SU-DHL-6 (cell line): ENCODE data around the gene ARG2.

Source experiments
- EZH2phosphoT487 ChIP-seq: fragments of 200-600 bp; sonication (generic), shearing (Covaris generic); conservative IDR thresholded peaks from 2 replicates; pipeline ENCODE4 v1.6.1; 2018; ENCODE audit warnings: mild to moderate bottlenecking, antibody characterized with exemption, low read length, moderate library complexity, mixed read lengths
- TF ChIP-seq, protein P1 (sequence below): fragments of 200-600 bp; sonication (generic); IDR thresholded peaks from one replicate; pipeline ENCODE4 v1.5.1; 2017; ENCODE audit warnings: antibody characterized with exemption, mild to moderate bottlenecking, low read length, moderate library complexity; ENCODE audit not compliant: insufficient read depth, poor library complexity, severe bottlenecking

DNA sequence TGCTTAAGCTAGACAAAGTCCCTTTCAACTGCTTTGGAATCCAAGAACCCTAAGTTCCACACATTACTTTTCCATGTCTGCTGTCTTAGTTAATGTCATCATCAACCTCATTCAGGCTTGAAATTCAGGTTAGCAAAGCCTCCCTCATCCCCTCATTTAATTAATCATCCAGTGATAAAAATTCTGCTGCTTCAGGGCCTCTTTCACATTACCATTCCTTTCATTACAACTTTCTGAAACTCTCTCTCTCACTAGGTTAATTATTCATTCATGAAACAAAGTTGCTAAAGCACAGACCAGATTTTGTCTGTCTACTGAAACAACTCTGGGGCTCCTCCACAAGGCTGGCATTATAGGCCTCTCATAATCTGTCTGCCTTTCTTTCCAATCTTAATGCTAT, 64.1 kb downstream of the ARG2 start:
- TF ChIP-seq, protein P1, sequence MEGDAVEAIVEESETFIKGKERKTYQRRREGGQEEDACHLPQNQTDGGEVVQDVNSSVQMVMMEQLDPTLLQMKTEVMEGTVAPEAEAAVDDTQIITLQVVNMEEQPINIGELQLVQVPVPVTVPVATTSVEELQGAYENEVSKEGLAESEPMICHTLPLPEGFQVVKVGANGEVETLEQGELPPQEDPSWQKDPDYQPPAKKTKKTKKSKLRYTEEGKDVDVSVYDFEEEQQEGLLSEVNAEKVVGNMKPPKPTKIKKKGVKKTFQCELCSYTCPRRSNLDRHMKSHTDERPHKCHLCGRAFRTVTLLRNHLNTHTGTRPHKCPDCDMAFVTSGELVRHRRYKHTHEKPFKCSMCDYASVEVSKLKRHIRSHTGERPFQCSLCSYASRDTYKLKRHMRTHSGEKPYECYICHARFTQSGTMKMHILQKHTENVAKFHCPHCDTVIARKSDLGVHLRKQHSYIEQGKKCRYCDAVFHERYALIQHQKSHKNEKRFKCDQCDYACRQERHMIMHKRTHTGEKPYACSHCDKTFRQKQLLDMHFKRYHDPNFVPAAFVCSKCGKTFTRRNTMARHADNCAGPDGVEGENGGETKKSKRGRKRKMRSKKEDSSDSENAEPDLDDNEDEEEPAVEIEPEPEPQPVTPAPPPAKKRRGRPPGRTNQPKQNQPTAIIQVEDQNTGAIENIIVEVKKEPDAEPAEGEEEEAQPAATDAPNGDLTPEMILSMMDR: no peak
- no peak for TF ChIP-seq EZH2phosphoT487
